Right lobe of liver (tissue), 4 donors: ENCODE measurements around the gene TENM4.

ENCODE experiments used
- CTCF ChIP-seq, 4 donors: fragments of 200-600 bp in 3 of 4; fragments of 450-650 bp in 1 of 4; IDR thresholded peaks; one replicate each; pipeline versions ENCODE4 v1.5.1 to v1.8.0; 2016 to 2022; ENCODE audit warnings: antibody characterized with exemption in 4 of 4, mild to moderate bottlenecking in 2 of 4
- POLR2A ChIP-seq: fragments of 450-650 bp; IDR thresholded peaks from one replicate; pipeline ENCODE4 v1.6.1; 2017; ENCODE audit warnings: antibody characterized with exemption, mild to moderate bottlenecking
- donor health status: DM: no; HTN: no; CAD: no.
- donor health status: DM: no; HTN: no; CAD: no.
- donor health status: DM: no; HTN: yes; CAD: no.

GRCh38 chr11:79487412-79487811 lies 46.6 kb upstream of the TENM4 start:
- no peak for TF ChIP-seq CTCF (IDR thresholded peaks at IDR 0.05)
- TF ChIP-seq POLR2A: no peak
